COLO829 (cell line): ENCODE measurements around the gene DDAH1.
A peak's percentile ranks its signal among the peaks of the same experiment; 100 is the strongest.
"Not testable (repeated sequence)": the region's sequence is repeated elsewhere in the genome, so short reads cannot be mapped to it uniquely, and the experiment has no call there.

Source experiments
- DNase-seq: peaks from one replicate; pipeline ENCODE4 v3.0.0; 2012; ENCODE audit warnings: low spot score

The DDAH1 gene

GRCh38 chr1:85465099-85465785 is at the start of gene DDAH1:
TSS of gene DDAH1 (minus strand) at chr1:85465159. CDS start at chr1:85465045, 114 bp downstream.
- DNase-seq, result no peak

- not testable (repeated sequence) for DNase-seq
Observed at GRCh38 chr1:85513998-85514397, 49.0 kb upstream of the DDAH1 start.

GRCh38 chr1:85504417-85504816 is 39.5 kb upstream of the DDAH1 start:
- no peak for DNase-seq

DNA sequence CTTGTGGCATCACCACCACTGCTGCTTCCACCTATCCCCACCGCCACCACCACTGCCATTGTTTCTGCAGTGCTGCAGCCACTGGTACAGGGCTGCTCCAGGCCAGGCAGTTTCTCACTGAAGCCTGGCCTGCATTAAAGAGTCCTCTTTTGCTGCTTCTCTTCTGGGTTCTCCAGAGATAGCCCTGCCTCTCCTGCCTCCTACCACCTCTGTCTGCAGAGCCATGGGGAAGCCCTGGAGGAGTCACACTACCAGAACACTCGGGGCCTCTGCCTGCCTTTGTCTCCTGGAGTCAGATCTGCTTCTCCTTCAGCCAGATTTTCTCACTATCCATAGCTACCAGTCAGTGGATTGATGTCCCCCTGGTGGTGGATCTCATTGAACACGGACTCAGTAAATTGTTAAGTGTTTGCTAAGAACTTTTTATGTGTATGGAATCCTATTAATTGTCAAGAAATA is 37.7 kb upstream of the DDAH1 start:
- DNase-seq, result peak; percentile 28

DNA sequence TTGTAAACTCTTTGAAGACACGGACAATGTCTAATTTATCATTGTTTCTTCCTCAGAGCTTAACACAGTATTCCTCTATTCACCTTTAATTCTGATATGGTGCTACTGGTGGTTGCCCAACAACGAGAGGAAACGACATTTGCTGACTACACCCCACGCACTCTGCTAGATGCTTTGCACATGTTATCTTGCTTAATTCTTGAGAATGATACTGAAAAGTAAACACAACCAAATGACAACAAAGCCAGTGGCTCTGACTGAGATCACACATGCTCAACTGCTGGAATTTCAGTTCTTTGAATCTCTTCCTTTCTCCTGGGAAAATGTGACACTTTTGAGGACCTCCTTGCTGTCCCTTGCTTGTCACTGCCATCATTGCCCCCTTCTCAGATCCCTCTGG is 37.2 kb upstream of the DDAH1 start:
- DNase-seq, result no peak

DNA sequence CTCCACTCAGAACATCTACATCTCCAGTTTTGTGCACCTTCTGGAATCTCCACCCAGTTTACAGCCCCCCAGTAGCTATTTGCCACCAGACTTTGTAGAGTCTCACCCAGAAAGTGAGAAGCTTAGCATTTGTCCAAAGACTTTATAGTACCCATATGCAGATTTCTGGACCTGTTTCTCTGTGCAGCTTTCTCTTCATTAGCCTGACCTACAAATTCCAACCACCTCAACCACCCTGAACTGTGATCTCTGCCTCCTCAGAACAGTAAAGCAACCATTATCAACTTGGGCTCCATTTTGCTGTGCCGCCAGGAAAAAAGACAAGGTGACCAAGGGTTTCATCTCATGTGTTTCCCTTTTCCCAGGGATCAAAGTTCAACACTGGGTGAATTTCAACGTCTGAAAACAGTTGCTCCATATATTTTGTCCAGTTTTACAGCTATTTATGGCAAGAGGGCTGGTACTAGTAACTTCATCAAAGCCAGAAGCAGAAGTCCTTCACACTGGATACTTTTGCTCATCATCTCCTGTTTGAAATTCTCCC is 36.5 kb upstream of the DDAH1 start:
- DNase-seq, result no peak

DNA sequence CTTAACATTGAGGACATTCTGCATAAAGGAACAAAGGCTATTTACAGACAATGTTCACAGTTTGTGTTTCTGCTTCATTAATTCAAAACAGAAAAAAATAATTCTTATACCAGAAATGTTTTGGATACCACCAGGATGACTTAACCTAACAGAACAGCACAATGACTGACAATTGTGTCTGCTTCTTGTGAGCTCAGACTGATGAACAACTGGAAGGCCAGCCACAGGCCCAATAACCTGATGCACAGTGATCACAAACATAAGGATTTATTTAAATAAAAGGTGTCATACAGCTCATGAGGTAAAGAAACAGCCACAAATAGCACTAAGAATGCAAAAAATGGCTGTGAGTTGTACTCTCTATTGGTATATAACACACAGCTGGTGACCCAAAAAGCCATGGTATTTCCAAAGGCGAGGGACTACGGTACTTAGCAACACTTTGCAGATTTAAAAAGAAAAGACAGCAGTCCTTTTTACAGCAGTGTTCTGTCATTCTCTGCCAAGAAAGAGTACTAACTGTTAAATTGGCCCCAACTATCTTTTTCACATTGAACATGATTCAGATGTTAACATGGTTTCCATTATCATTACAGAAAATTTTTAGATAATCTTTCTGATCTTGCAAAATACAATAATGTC is 32.1 kb upstream of the DDAH1 start:
- no peak for DNase-seq

- no peak for DNase-seq
Observed at GRCh38 chr1:85495556-85495955, 30.6 kb upstream of the DDAH1 start.

DNA sequence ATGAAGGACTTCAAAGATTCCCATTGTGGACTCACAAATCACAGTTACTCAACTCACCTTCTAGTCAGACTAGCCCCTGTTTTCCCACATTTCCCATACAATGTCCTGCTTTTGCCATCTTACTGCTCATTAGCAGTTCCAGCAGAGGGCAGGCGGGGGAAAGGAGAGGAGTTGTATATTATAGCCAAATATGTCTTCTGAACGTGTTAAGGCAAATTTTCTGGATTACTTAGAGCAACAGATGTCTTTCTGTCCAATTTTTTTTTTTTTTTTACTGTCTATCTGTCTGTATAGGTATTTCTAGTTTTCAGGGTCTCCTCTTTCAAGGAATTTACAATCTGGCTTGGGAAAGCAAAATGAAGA is 29.9 kb upstream of the DDAH1 start:
- DNase-seq, result no peak

DNA sequence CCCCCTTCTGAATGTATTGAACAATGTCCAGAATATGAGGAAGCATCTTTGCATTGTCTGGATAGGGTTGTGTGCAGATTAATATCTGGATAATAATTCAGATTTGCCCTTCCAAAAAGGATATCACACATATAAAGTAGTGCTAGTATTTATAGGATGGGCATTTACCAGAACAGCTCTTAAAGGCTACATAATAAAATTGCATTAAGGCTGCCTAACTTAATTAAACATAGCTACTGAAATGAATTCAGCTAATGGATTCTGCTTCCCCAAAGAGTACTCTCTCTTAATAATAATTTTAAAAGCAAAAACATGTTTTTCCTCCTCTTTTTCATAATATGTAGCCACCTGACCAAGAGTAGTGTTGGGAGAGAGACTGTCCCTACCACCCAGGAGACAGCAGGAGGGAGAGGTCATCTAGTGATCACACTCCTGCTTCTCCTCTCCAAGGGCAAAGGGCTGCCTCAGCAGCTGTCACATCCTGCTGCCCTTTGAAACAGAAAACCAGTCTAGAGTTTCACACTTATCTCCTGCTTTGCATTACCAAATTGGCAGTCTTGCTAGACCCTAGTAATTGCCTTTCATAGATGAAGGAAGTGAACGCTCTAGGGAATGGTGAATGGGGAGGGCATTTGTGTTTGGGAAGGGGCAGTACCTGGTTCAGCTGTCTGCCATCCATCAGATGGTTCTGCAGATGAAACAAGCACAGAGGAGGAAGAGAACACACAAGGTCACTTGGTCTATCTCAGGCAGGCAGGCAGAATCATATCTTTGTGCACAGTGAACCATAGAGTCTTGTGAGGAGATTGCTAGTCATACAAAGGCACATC is 29.3 kb upstream of the DDAH1 start:
- DNase-seq, result no peak

GRCh38 chr1:85490270-85490985 is 25.5 kb upstream of the DDAH1 start:
- DNase-seq, result no peak

DNA sequence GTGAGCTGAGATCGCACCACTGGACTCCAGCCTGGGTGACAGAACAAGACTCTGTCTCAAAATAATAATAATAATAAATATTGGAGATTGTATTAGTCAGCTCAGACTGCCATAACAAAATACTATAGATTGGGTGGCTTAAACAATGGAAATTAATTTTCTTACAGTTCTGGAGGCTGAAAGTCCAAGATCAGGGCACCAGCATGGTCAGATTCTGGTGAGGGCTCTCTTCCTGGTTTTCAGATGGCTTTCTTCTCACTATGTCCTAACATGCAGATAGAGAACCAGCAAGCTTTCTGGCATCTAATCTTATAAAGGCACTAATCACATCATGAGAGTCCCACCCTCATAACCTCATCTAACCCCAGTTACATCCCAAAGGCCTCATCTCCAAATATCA is 23.2 kb upstream of the DDAH1 start:
- DNase-seq, result no peak

GRCh38 chr1:85485516-85485915 is 20.6 kb upstream of the DDAH1 start:
- DNase-seq, result no peak

- no peak for DNase-seq
Observed at GRCh38 chr1:85484716-85485115, 19.8 kb upstream of the DDAH1 start.

- DNase-seq, result peak; percentile 34
Observed at GRCh38 chr1:85484264-85484663, 19.3 kb upstream of the DDAH1 start.

GRCh38 chr1:85481688-85482087 is 16.7 kb upstream of the DDAH1 start:
- no peak for DNase-seq

- no peak for DNase-seq
Observed at GRCh38 chr1:85480566-85480965, 15.6 kb upstream of the DDAH1 start.

GRCh38 chr1:85479491-85479890 is 14.5 kb upstream of the DDAH1 start:
- no peak for DNase-seq

DNA sequence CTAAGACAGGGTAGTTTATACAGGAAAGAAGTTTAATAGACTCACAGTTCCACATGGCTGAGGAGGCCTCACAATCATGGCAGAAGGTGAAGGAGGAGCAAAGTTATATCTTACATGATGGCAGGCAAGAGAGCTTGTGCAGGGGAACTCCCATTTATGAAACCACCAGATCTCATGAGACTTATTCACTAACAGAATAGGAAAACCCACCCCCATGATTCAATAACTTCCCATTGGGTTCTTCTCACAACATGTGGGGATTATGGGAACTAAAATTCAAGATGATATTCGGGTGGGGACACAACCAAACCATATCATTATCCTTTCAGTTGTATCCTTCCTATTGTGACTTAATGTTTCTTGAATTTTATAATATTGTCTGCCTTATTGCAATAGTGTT is 13.4 kb upstream of the DDAH1 start:
- no peak for DNase-seq

- no peak for DNase-seq
Observed at GRCh38 chr1:85475055-85475454, 10.1 kb upstream of the DDAH1 start.

GRCh38 chr1:85473390-85473789 is 8.4 kb upstream of the DDAH1 start:
- DNase-seq, result no peak

DNA sequence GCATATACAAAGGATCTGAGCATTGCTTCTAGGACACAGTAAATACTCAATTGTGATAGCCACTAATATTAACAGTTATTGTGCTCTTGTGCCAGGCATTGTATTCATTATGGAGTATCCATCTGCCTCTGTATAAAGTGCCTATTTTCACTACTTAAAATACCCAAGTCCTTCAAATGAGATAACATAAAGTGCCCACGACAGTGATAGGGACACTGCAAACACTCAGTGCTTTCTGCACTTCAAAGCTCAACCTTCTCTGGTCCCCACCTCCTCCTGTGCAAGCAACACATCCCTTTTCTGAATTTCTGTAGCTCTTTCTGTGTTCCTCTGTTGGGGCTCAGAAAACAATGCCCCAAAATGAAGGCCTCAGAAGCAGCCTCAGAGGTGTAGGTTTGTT is 6.6 kb upstream of the DDAH1 start:
- no peak for DNase-seq
